Mammary epithelial cell (primary cell): ENCODE data around the gene WDR27.

Experiments used
- CTCF ChIP-seq, 2 donors: IDR thresholded peaks in 1 of 2; conservative IDR thresholded peaks in 1 of 2; 2 replicates each; pipeline ENCODE4 v1.5.1; 2011 to 2012; ENCODE audit warnings: inconsistent platforms in 2 of 2, low read length in 2 of 2, mild to moderate bottlenecking in 2 of 2, control low read depth in 1 of 2, low read depth in 1 of 2; ENCODE audit not compliant: insufficient read depth in 1 of 2; ENCODE audit errors: extremely low read depth in 1 of 2
- EZH2 ChIP-seq: IDR thresholded peaks from 2 replicates; pipeline ENCODE4 v1.6.1; 2012; ENCODE audit warnings: low read length, inconsistent platforms, borderline replicate concordance

- no peak for TF ChIP-seq CTCF (conservative IDR thresholded peaks at IDR 0.05 in 1 of 2, IDR thresholded peaks at IDR 0.05 in 1 of 2; ENCODE audit: extremely low read depth in 1 of 2, insufficient read depth in 1 of 2, low read depth in 1 of 2, low read length in 2 of 2)
- TF ChIP-seq EZH2, result no peak
Measured at GRCh38 chr6:169650959-169651292, 50.9 kb downstream of the WDR27 start.
